Subcutaneous adipose tissue (tissue), 4 donors: ENCODE measurements around the gene NDRG3. TPM values are rescaled to one million over a fixed set of nuclear protein-coding genes. Genes with fewer than 3 reads are reported as not detected.

Experiments
- CTCF ChIP-seq: fragments of 450-650 bp; IDR thresholded peaks from one replicate; pipeline ENCODE4 v1.5.1; 2016; ENCODE audit warnings: low read depth, mild to moderate bottlenecking, control low read depth, antibody characterized with exemption, moderate library complexity
- total RNA-seq, 4 donors: library from RNA; depleted of rRNA; stranded (reverse); fragments of >200 nt; gene quantifications; one replicate each; pipeline ENCODE4 v1.1.0, GENCODE V29; 2016

NDRG3 gene
- total RNA-seq, 4 donors from 2014 or later = 11.5 to 25.2 (median 20.2) TPM

GRCh38 chr20:36688630-36689029 lies 57.3 kb downstream of the NDRG3 start:
- no peak for TF ChIP-seq CTCF

- TF ChIP-seq CTCF = no peak
Measured at GRCh38 chr20:36687850-36688249, 58.0 kb downstream of the NDRG3 start.

- TF ChIP-seq CTCF = no peak
Measured at GRCh38 chr20:36686944-36687343, 58.9 kb downstream of the NDRG3 start.

DNA sequence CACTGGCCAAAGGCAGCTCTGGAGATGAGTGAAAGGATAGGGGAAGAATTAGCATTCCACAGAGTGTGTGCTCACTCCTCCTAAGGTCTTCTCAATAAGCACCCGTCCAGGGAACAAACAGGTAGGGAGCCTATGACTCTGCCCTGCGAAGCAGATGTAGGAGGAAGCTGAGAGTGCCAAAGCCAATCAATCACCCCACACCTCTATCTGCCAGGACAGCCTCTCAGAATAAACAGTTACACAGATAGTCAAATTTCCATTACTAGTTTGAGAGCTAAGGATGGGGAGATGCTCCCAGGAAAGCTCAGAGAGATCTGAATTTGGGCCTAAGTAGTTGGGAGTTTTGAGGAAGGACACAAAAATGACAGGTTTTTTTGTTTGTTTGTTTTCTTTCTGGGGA lies 59.4 kb downstream of the NDRG3 start:
- no peak for TF ChIP-seq CTCF

GRCh38 chr20:36684747-36685146 lies 61.1 kb downstream of the NDRG3 start:
- no peak for TF ChIP-seq CTCF

GRCh38 chr20:36682311-36682710 lies 63.6 kb downstream of the NDRG3 start:
- TF ChIP-seq CTCF = no peak

DNA sequence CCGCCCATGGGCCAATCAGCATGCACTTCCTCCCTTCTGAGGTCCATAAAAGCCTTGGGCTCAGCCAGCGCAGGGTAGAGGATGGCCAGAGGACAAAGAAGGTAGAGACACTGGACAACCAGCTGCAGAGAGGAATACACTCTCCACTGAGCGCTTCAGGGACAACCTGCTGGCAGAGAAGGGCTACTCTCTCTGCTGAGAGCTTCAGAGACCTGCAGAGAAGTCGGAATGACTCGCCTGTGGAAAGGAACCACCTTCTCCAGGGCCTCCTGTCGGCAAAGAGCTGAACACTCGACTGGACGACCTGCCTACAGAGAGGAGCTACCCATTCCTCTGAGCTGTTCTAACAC lies 68.5 kb downstream of the NDRG3 start:
- TF ChIP-seq CTCF = no peak
